ENCODE measurements around the gene WHRN. TPM values are rescaled to one million over a fixed set of nuclear protein-coding genes. Genes with fewer than 3 reads are reported as not detected.
A peak's percentile ranks its signal among the peaks of the same experiment; 100 is the strongest.

Gene WHRN
- total RNA-seq, 2 experiments from 2014 or later = 0.19 to 2.1 TPM

- TSS peak; percentile 59 for BruUV-seq (replicated peaks)
- Histone ChIP-seq H3K27ac (ENCODE audit: low read depth, low read length, poor library complexity, severe bottlenecking) (peak overlapping the region; percentile 27), H3K4me2 (ENCODE audit: low read length) (no peak overlapping the region), H3K36me3 (ENCODE audit: insufficient read depth, low read length) (peaks cover 88% of the 10 kb centered on the region), H3K9me3 (ENCODE audit: low read length) (no peaks in the 10 kb centered on the region), H2AFZ (ENCODE audit: low read length) (no peak overlapping the region), H3K4me3 (ENCODE audit: low read depth, low read length, poor library complexity, severe bottlenecking) (no peak overlapping the region), H3K9me2 (ENCODE audit: insufficient read depth, low read length) (no peaks in the 10 kb centered on the region), H3K4me1 (ENCODE audit: insufficient read depth, low read length, poor library complexity, severe bottlenecking) (peaks cover 76% of the 10 kb centered on the region), H3K79me2 (ENCODE audit: insufficient read depth, low read depth, low read length) (peaks cover 63% of the 10 kb centered on the region), H4K20me1 (ENCODE audit: insufficient read depth, low read length) (no peaks in the 10 kb centered on the region)
- CTCF ChIA-PET (ENCODE audit: unreplicated experiment) = interaction anchor here (0.6 kb wide), 1 partner anchor 276 kb away, joined by 10 read pairs; no protein-coding TSS in a partner anchor
- no peak for DNase-seq (ENCODE audit: low spot score)
- TF ChIP-seq CTCF (conservative IDR thresholded peaks at IDR 0.05; ENCODE audit: low read length) (no peak), EZH2phosphoT487 (IDR thresholded peaks at IDR 0.05; ENCODE audit: borderline replicate concordance, low read depth, low read length) (no peak)
- intact Hi-C loops (cut with micrococcal nuclease; ENCODE audit: unreplicated experiment) = loop anchor here (10.0 kb wide), 1 partner anchor 962 kb away; the partner anchor contains the start of genes C9orf43 and POLE3
- POLR2A ChIA-PET = interaction anchor here (0.7 to 1.0 kb wide), 2 partner anchors 10 to 11 kb away, joined by 3 to 6 read pairs; partner anchors contain the start of gene AKNA
These were observed 128.5 kb downstream of the WHRN start for GRCh38 chr9:114376586-114377445.

GRCh38 chr9:114375386-114376175, 129.7 kb downstream of the WHRN start:
- no peak overlapping the region for H3K4me3 ChIP-seq (ENCODE audit: low read depth, low read length, poor library complexity, severe bottlenecking)
- TF ChIP-seq EZH2phosphoT487 (IDR thresholded peaks at IDR 0.05; ENCODE audit: borderline replicate concordance, low read depth, low read length) (no peak), CTCF (conservative IDR thresholded peaks at IDR 0.05; ENCODE audit: low read length) (no peak)
- intact Hi-C loops (cut with micrococcal nuclease; ENCODE audit: unreplicated experiment) = loop anchor here (10.0 kb wide), 1 partner anchor 961 kb away; the partner anchor contains the start of genes C9orf43 and POLE3
- peak overlapping the region; percentile 16; the same call in 1 of the 2 replicates for H3K4me2 ChIP-seq (ENCODE audit: low read length)
- no TSS peak for BruUV-seq (replicated peaks)
- no peaks in the 10 kb centered on the region for H3K9me3 ChIP-seq (ENCODE audit: low read length)
- peaks cover 63% of the 10 kb centered on the region for H3K79me2 ChIP-seq (ENCODE audit: insufficient read depth, low read depth, low read length)
- peak overlapping the region; percentile 99 for H3K27ac ChIP-seq (ENCODE audit: low read depth, low read length, poor library complexity, severe bottlenecking)
- ChIA-PET POLR2A (interaction anchor here (0.6 to 12.9 kb wide), 3 partner anchors 12 to 858 kb away, joined by 3 to 275 read pairs (median 3); partner anchors contain the start of gene AKNA), CTCF (ENCODE audit: unreplicated experiment) (no interaction called here)
- peaks cover 87% of the 10 kb centered on the region for H3K4me1 ChIP-seq (ENCODE audit: insufficient read depth, low read length, poor library complexity, severe bottlenecking)
- H4K20me1 ChIP-seq (ENCODE audit: insufficient read depth, low read length) = no peaks in the 10 kb centered on the region
- no peaks in the 10 kb centered on the region for H3K9me2 ChIP-seq (ENCODE audit: insufficient read depth, low read length)
- DNase-seq (ENCODE audit: low spot score) = no peak
- H3K36me3 ChIP-seq (ENCODE audit: insufficient read depth, low read length) = peaks cover 87% of the 10 kb centered on the region
- H2AFZ ChIP-seq (ENCODE audit: low read length) = no peak overlapping the region

Data from OCI-LY7 (cell line).